Gastrocnemius medialis (tissue), 4 donors: ENCODE measurements around the gene ZAR1L. TPM values are rescaled to one million over a fixed set of nuclear protein-coding genes. Genes with fewer than 3 reads are reported as not detected.

Experiments used
- ATAC-seq, 2 donors: fragments of 150-250 bp; one replicate each; pipeline ENCODE4 v1.9.1; 2016
- DNase-seq, 2 donors: peaks; one replicate each; pipeline ENCODE4 v3.0.0-alpha.2; 2019
- H3K27ac ChIP-seq, 4 donors: fragments of 200-600 bp; sonication (generic); 1 replicate in 1 of 4; 2 replicates in 3 of 4; pipeline ENCODE4 v1.5.1; 2016 to 2018; ENCODE audit warnings: mild to moderate bottlenecking in 2 of 4, moderate library complexity in 1 of 4
- H3K27me3 ChIP-seq, 3 donors: fragments of 200-600 bp; sonication (generic) in 2 of 3; 1 replicate in 1 of 3; 2 replicates in 2 of 3; pipeline versions ENCODE4 v1.5.1 to v1.6.0; 2016 to 2019; ENCODE audit warnings: mild to moderate bottlenecking in 1 of 3, moderate library complexity in 1 of 3
- H3K36me3 ChIP-seq, 2 donors: fragments of 200-600 bp; sonication (generic) in 1 of 2; one replicate each; pipeline ENCODE4 v1.5.1; 2017 to 2018
- H3K4me1 ChIP-seq, 2 donors: fragments of 200-600 bp; sonication (generic) in 1 of 2; one replicate each; pipeline ENCODE4 v1.5.1; 2016 to 2017; ENCODE audit warnings: mild to moderate bottlenecking in 2 of 2
- H3K4me3 ChIP-seq, 4 donors: fragments of 200-600 bp; sonication (generic) in 3 of 4; 1 replicate in 1 of 4; 2 replicates in 3 of 4; pipeline ENCODE4 v1.5.1; 2016 to 2019; ENCODE audit warnings: mild to moderate bottlenecking in 2 of 4
- H3K9me3 ChIP-seq, 3 donors: fragments of 200-600 bp; sonication (generic) in 2 of 3; 1 replicate in 1 of 3; 2 replicates in 2 of 3; pipeline ENCODE4 v1.5.1; 2016 to 2019
- CTCF ChIP-seq, 5 experiments: fragments of 450-650 bp in 3 of 5; fragments of 200-600 bp in 2 of 5; sonication (generic) in 2 of 5; IDR thresholded peaks in 4 of 5; conservative IDR thresholded peaks in 1 of 5; 1 replicate in 4 of 5; 2 replicates in 1 of 5; pipeline ENCODE4 v1.5.1; 2016 to 2019; ENCODE audit warnings: antibody characterized with exemption in 5 of 5, mild to moderate bottlenecking in 3 of 5, moderate library complexity in 3 of 5
- POLR2A ChIP-seq, 2 donors: fragments of 450-650 bp; IDR thresholded peaks; one replicate each; pipeline ENCODE4 v1.6.1; 2017; ENCODE audit warnings: antibody characterized with exemption in 2 of 2, mild to moderate bottlenecking in 2 of 2, moderate library complexity in 2 of 2
- in situ Hi-C, 4 donors: fragments of 200-750 bp; cut with MboI; loops; one replicate each; pipeline versions ENCODE4 v1.15.0 to v1.8.0; 2017; ENCODE audit warnings: low sequenced_read_pairs in 4 of 4
- intact Hi-C: fragments of 100-400 bp; cut with DNase I; formaldehyde crosslinking; loops from one replicate; pipeline ENCODE4 v1.15.1; 2023; ENCODE audit warnings: low total_unique reads
- total RNA-seq, 4 donors: library from RNA; depleted of rRNA; stranded (reverse); fragments of >200 nt; gene quantifications; one replicate each; pipeline versions ENCODE4 v1.1.0 to v1.2.3, GENCODE V29; 2016

The ZAR1L gene
- total RNA-seq, 4 donors from 2014 or later, result not detected

DNA sequence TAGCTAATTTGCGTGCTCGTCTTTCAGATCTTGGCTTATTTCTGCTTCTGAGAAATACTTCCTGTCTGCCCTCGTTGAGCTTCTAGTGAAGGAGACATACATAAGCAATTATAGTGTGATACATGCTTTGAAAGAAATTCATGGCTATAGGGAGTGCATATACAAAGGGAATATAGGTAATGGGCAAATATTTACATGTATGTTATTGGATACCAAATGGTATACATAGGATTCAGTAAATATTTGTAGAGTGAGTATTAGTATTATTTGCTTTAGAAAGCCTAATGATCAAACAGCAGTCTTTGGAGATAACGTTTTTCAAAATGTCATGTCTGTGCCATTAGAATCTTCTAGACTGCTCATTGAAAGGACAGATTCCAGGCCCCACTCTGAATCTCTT, 5.4 kb upstream of the ZAR1L start:
- Histone ChIP-seq H3K27ac (no peak overlapping the region), H3K9me3 (no peaks in the 10 kb centered on the region), H3K36me3 (no peaks in the 10 kb centered on the region), H3K4me1 (peaks cover 0 to 3% of the 10 kb centered on the region in 2 donors), H3K4me3 (no peak overlapping the region), H3K27me3 (no peaks in the 10 kb centered on the region)
- no peak for ATAC-seq
- in situ Hi-C loops (loop anchor here in 1 of 4 donors (25.0 kb wide), 2 partner anchors 308 to 408 kb away; no protein-coding TSS in a partner anchor), intact Hi-C loops (no loop called here)
- DNase-seq, result no peak
- TF ChIP-seq POLR2A (IDR thresholded peaks at IDR 0.05), result no peak
- TF ChIP-seq CTCF (IDR thresholded peaks at IDR 0.05 in 4 of 5, conservative IDR thresholded peaks at IDR 0.05 in 1 of 5), result no peak

DNA sequence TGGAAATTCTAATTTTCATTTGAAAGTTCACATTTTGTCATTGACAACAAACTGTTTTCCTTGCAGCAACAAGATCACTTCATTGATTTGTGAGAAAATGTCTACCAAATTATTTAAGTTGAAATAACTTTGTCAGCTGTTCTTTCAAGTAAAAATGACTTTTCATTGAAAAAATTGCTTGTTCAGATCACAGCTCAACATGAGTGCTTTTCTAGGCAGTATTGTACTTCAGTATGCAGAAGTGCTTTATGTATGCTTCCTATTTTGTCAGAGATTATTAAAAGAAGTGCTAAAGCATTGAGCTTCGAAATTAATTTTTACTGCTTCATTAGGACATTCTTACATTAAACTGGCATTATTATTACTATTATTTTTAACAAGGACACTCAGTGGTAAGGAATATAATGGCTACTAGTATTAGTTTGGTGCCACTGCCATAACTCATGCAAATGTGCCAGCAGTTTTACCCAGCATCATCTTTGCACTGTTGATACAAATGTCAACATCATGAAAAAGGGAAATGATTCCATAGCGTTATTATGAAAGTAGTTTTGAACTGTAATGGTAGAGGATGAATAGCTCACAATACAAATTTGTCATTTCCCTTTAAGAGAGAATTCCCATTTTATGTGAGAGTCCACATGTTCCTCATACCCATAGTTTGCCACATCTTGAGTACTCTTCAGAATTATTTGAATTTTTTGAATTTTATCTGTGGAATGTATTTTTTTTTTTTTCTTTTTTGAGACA, 2.7 kb upstream of the ZAR1L start:
- in situ Hi-C loops (loop anchor here in 1 of 4 donors (25.0 kb wide), 2 partner anchors 306 to 406 kb away; no protein-coding TSS in a partner anchor), intact Hi-C loops (loop anchor here (5.0 kb wide), 1 partner anchor 219 kb away; the partner anchor contains the start of gene N4BP2L2)
- peaks cover 0 to 3% of the 10 kb centered on the region in 2 donors for H3K4me1 ChIP-seq

DNA sequence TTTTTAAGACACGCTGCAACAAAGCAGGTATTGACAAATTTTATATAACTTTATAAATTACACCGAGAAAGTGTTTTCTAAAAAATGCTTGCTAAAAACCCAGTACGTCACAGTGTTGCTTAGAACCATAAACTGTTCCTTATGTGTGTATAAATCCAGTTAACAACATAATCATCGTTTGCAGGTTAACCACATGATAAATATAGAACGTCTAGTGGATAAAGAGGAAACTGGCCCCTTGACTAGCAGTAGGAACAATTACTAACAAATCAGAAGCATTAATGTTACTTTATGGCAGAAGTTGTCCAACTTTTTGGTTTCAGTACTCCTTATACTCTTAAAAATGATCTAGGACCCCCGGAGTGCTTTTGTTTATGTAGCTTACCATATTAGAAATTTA, 1.3 kb upstream of the ZAR1L start:
- Histone ChIP-seq H3K27me3 (no peaks in the 10 kb centered on the region), H3K27ac (no peak overlapping the region), H3K4me1 (peaks cover 0 to 3% of the 10 kb centered on the region in 2 donors), H3K36me3 (no peaks in the 10 kb centered on the region), H3K4me3 (peak overlapping the region in 1 of 4 donors; percentile 82), H3K9me3 (no peaks in the 10 kb centered on the region)
- DNase-seq (no peak), ATAC-seq (no peak)
- in situ Hi-C loops (loop anchor here in 1 of 4 donors (25.0 kb wide), 2 partner anchors 304 to 404 kb away; no protein-coding TSS in a partner anchor), intact Hi-C loops (loop anchor here (5.0 kb wide), 1 partner anchor 221 kb away; the partner anchor contains the start of gene N4BP2L2)
- no peak for TF ChIP-seq CTCF (IDR thresholded peaks at IDR 0.05 in 4 of 5, conservative IDR thresholded peaks at IDR 0.05 in 1 of 5)
- TF ChIP-seq POLR2A (IDR thresholded peaks at IDR 0.05), result no peak

More for the DNA sequence above, 2.7 kb upstream of the ZAR1L start:
- Histone ChIP-seq H3K4me3 (no peak overlapping the region), H3K27ac (no peak overlapping the region), H3K36me3 (no peaks in the 10 kb centered on the region), H3K9me3 (no peaks in the 10 kb centered on the region), H3K27me3 (no peaks in the 10 kb centered on the region)
- ATAC-seq, result no peak
- no peak for DNase-seq
- TF ChIP-seq POLR2A (IDR thresholded peaks at IDR 0.05) (no peak), CTCF (IDR thresholded peaks at IDR 0.05 in 4 of 5, conservative IDR thresholded peaks at IDR 0.05 in 1 of 5) (no peak)

GRCh38 chr13:32316028-32316339, 821 bp upstream of the ZAR1L start:
- peaks cover 0 to 3% of the 10 kb centered on the region in 2 donors for H3K4me1 ChIP-seq
- no peaks in the 10 kb centered on the region for H3K27me3 ChIP-seq
- intact Hi-C loops (loop anchor here (5.0 kb wide), 1 partner anchor 221 kb away; the partner anchor contains the start of gene N4BP2L2), in situ Hi-C loops (loop anchor here in 1 of 4 donors (25.0 kb wide), 2 partner anchors 304 to 404 kb away; no protein-coding TSS in a partner anchor)
- no peaks in the 10 kb centered on the region for H3K36me3 ChIP-seq
- TF ChIP-seq POLR2A (IDR thresholded peaks at IDR 0.05) (no peak), CTCF (IDR thresholded peaks at IDR 0.05 in 4 of 5, conservative IDR thresholded peaks at IDR 0.05 in 1 of 5) (no peak)
- H3K4me3 ChIP-seq, result peak overlapping the region; percentile 63 to 89 (median 76)
- no peaks in the 10 kb centered on the region for H3K9me3 ChIP-seq
- DNase-seq (no peak), ATAC-seq (no peak)
- peak overlapping the region in 3 of 4 donors; percentile 84 to 92 (median 92) for H3K27ac ChIP-seq
